T-helper 17 cell (primary cell): Measurements from ENCODE around the gene DMKN. TPM values are rescaled to one million over a fixed set of nuclear protein-coding genes. Genes with fewer than 3 reads are reported as not detected.

Experiments
- ATAC-seq: fragments of 150-1000 bp; cut with Tn5 transposase; 2 replicates; pipeline ENCODE4 v1.10.0; 2021; ENCODE audit warnings: mild to moderate bottlenecking, moderate library complexity
- DNase-seq, 3 donors: peaks; one replicate each; pipeline versions ENCODE4 v3.0.0 to v3.0.0-alpha.2; 2020 to 2021
- H3K9me3 ChIP-seq: one replicate; pipeline ENCODE4 v1.7.0; 2013; ENCODE audit warnings: low read length, mild to moderate bottlenecking; ENCODE audit not compliant: control insufficient read depth, poor library complexity, severe bottlenecking
- H3K27ac Mint-ChIP-seq: one replicate; pipeline ENCODE4 v1.8.0; 2022; ENCODE audit warnings: mild to moderate bottlenecking, moderate library complexity, mixed read lengths
- H3K27me3 Mint-ChIP-seq: one replicate; pipeline ENCODE4 v1.8.0; 2022; ENCODE audit warnings: mixed read lengths
- H3K36me3 Mint-ChIP-seq: one replicate; pipeline ENCODE4 v1.8.0; 2022; ENCODE audit warnings: low read depth, mixed read lengths
- H3K4me1 Mint-ChIP-seq: one replicate; pipeline ENCODE4 v1.8.0; 2022; ENCODE audit warnings: mild to moderate bottlenecking, mixed read lengths
- H3K4me3 Mint-ChIP-seq: one replicate; pipeline ENCODE4 v1.8.0; 2022; ENCODE audit warnings: mild to moderate bottlenecking, moderate library complexity, mixed read lengths
- total RNA-seq, 4 donors: library from RNA in 2 of 4; stranded (reverse) in 2 of 4; gene quantifications; one replicate each; pipeline ENCODE4 v1.2.3 and lab custom pipeline; 2022 to 2026

DMKN gene
- total RNA-seq, 2 donors from 2014 or later: not detected

GRCh38 chr19:35509861-35510625, 3.4 kb downstream of the DMKN start:
- Mint-ChIP-seq H3K36me3 (no peaks in the 10 kb centered on the region), H3K4me1 (peaks cover 14% of the 10 kb centered on the region), H3K27ac (peak overlapping the region; percentile 80), H3K27me3 (peaks cover 50% of the 10 kb centered on the region), H3K4me3 (peak overlapping the region; percentile 78)
- DNase-seq: peak; percentile 53 to 70 (median 63)
- H3K9me3 ChIP-seq: no peaks in the 10 kb centered on the region
- peak; percentile 80 for ATAC-seq

GRCh38 chr19:35509018-35509652, 4.3 kb downstream of the DMKN start:
- Mint-ChIP-seq H3K27me3 (peaks cover 50% of the 10 kb centered on the region), H3K27ac (peak overlapping the region; percentile 80), H3K4me3 (peak overlapping the region; percentile 78), H3K4me1 (peaks cover 11% of the 10 kb centered on the region), H3K36me3 (no peaks in the 10 kb centered on the region)
- ATAC-seq: peak; percentile 72
- no peak for DNase-seq
- H3K9me3 ChIP-seq: no peaks in the 10 kb centered on the region

- H3K9me3 ChIP-seq: no peaks in the 10 kb centered on the region
- ATAC-seq (no peak), DNase-seq (no peak)
- Mint-ChIP-seq H3K4me3 (no peak overlapping the region), H3K27me3 (peaks cover 43% of the 10 kb centered on the region), H3K27ac (no peak overlapping the region), H3K36me3 (no peaks in the 10 kb centered on the region), H3K4me1 (peaks cover 13% of the 10 kb centered on the region)
Measured at GRCh38 chr19:35508129-35508528, 5.3 kb downstream of the DMKN start.

- DNase-seq: no peak
- H3K36me3 Mint-ChIP-seq: no peaks in the 10 kb centered on the region
- peaks cover 13% of the 10 kb centered on the region for H3K4me1 Mint-ChIP-seq
- no peak for ATAC-seq
- H3K4me3 Mint-ChIP-seq: no peak overlapping the region
- H3K27me3 Mint-ChIP-seq: peaks cover 43% of the 10 kb centered on the region
- H3K27ac Mint-ChIP-seq: no peak overlapping the region
- no peaks in the 10 kb centered on the region for H3K9me3 ChIP-seq
Measured at GRCh38 chr19:35507561-35507960, 5.9 kb downstream of the DMKN start.

DNA sequence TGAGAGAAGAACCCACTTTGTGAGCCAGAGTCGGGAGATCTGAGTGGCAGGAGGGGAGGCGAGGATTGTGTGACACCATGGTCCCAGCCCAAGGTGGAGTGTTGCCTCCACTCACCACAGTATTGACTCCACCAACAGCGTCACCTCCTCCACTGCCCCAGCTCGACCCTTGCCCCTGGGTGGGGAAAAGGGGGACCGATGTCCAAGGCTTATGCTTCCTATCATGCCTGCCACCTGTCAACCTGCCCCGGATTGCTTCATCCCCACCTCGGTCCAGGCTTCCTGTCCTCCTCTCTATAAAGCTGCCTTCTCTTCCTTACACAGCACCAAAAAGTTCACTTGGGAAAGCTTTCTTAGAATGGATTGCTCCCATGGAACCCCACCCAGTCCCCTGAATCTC, 7.4 kb downstream of the DMKN start:
- DNase-seq: no peak
- ATAC-seq: no peak
- Mint-ChIP-seq H3K27ac (no peak overlapping the region), H3K4me1 (peaks cover 17% of the 10 kb centered on the region), H3K36me3 (peaks cover 3% of the 10 kb centered on the region), H3K27me3 (peaks cover 47% of the 10 kb centered on the region), H3K4me3 (no peak overlapping the region)
- no peaks in the 10 kb centered on the region for H3K9me3 ChIP-seq

GRCh38 chr19:35502751-35503150, 10.7 kb downstream of the DMKN start:
- DNase-seq (no peak), ATAC-seq (no peak)
- H3K9me3 ChIP-seq: no peaks in the 10 kb centered on the region
- H3K27me3 Mint-ChIP-seq: peaks cover 54% of the 10 kb centered on the region
- H3K4me3 Mint-ChIP-seq: no peak overlapping the region
- peaks cover 3% of the 10 kb centered on the region for H3K36me3 Mint-ChIP-seq
- H3K27ac Mint-ChIP-seq: no peak overlapping the region
- H3K4me1 Mint-ChIP-seq: peaks cover 9% of the 10 kb centered on the region

GRCh38 chr19:35501684-35502083, 11.8 kb downstream of the DMKN start:
- Mint-ChIP-seq H3K4me1 (peaks cover 12% of the 10 kb centered on the region), H3K27ac (no peak overlapping the region), H3K4me3 (no peak overlapping the region), H3K27me3 (peaks cover 51% of the 10 kb centered on the region), H3K36me3 (peaks cover 3% of the 10 kb centered on the region)
- ATAC-seq (no peak), DNase-seq (no peak)
- no peaks in the 10 kb centered on the region for H3K9me3 ChIP-seq

GRCh38 chr19:35500611-35501010, 12.8 kb downstream of the DMKN start:
- no peak overlapping the region for H3K27ac Mint-ChIP-seq
- no peaks in the 10 kb centered on the region for H3K9me3 ChIP-seq
- H3K4me3 Mint-ChIP-seq: no peak overlapping the region
- DNase-seq (no peak), ATAC-seq (no peak)
- H3K36me3 Mint-ChIP-seq: peaks cover 3% of the 10 kb centered on the region
- peaks cover 10% of the 10 kb centered on the region for H3K4me1 Mint-ChIP-seq
- peaks cover 42% of the 10 kb centered on the region for H3K27me3 Mint-ChIP-seq

DNA sequence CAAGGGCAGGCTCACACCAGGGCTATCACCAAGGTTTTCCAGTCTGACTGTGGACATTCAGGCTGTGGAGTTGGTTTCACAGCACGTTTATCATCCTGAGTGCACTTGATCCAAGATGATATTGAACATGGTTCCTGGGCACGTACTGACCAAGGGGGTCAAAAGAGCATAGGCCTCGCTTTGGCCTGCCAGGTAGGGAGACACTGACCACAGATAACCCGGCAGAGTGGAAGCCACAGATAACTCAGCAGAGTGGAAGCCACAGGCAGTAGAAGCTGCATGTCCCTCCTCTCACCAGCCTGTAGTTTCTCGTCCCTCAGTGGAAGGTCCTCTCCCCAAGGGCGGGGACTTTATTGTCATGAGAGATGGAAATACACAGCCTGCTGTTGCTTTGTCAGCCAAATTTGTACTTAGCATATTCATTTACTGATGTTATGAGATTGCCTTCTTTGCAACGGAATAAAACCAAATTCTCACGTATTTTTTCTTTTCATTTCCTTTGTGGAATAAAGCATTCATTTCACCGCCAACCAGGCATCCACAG, 14.4 kb downstream of the DMKN start:
- no peak for ATAC-seq
- Mint-ChIP-seq H3K36me3 (peaks cover 3% of the 10 kb centered on the region), H3K27me3 (peaks cover 37% of the 10 kb centered on the region), H3K4me3 (no peak overlapping the region), H3K4me1 (peaks cover 12% of the 10 kb centered on the region), H3K27ac (no peak overlapping the region)
- no peak for DNase-seq
- no peaks in the 10 kb centered on the region for H3K9me3 ChIP-seq

- no peaks in the 10 kb centered on the region for H3K9me3 ChIP-seq
- Mint-ChIP-seq H3K27me3 (peaks cover 41% of the 10 kb centered on the region), H3K36me3 (peaks cover 3% of the 10 kb centered on the region), H3K4me1 (peaks cover 10% of the 10 kb centered on the region), H3K4me3 (no peak overlapping the region), H3K27ac (peak overlapping the region; percentile 75)
- no peak for ATAC-seq
- no peak for DNase-seq
Measured at GRCh38 chr19:35498220-35498619, 15.2 kb downstream of the DMKN start.

GRCh38 chr19:35497406-35497805, 16.0 kb downstream of the DMKN start:
- H3K4me3 Mint-ChIP-seq: no peak overlapping the region
- peak overlapping the region; percentile 75 for H3K27ac Mint-ChIP-seq
- H3K4me1 Mint-ChIP-seq: peaks cover 10% of the 10 kb centered on the region
- ATAC-seq: no peak
- peaks cover 42% of the 10 kb centered on the region for H3K27me3 Mint-ChIP-seq
- peaks cover 3% of the 10 kb centered on the region for H3K36me3 Mint-ChIP-seq
- DNase-seq: no peak
- H3K9me3 ChIP-seq: no peaks in the 10 kb centered on the region

- peaks cover 46% of the 10 kb centered on the region for H3K27me3 Mint-ChIP-seq
- no peak overlapping the region for H3K27ac Mint-ChIP-seq
- DNase-seq (peak; percentile 43 to 63 (median 50)), ATAC-seq (peak; percentile 96)
- no peak overlapping the region for H3K4me3 Mint-ChIP-seq
- H3K36me3 Mint-ChIP-seq: no peaks in the 10 kb centered on the region
- no peaks in the 10 kb centered on the region for H3K9me3 ChIP-seq
- H3K4me1 Mint-ChIP-seq: peaks cover 6% of the 10 kb centered on the region
Measured at GRCh38 chr19:35495107-35496064, 18.1 kb downstream of the DMKN start.

- no peak for DNase-seq
- Mint-ChIP-seq H3K27me3 (peaks cover 54% of the 10 kb centered on the region), H3K27ac (no peak overlapping the region), H3K36me3 (no peaks in the 10 kb centered on the region), H3K4me3 (no peak overlapping the region), H3K4me1 (peaks cover 6% of the 10 kb centered on the region)
- ATAC-seq: no peak
- H3K9me3 ChIP-seq: no peaks in the 10 kb centered on the region
Measured at GRCh38 chr19:35493971-35494370, 19.5 kb downstream of the DMKN start.
